CD4-positive, alpha-beta T cell treated with Interleukin-10 for 1 hour (primary cell): ENCODE data around the gene CRTC3.
"Not testable (repeated sequence)": the region's sequence is repeated elsewhere in the genome, so short reads cannot be mapped to it uniquely, and the experiment has no call there.

Experiments used
- DNase-seq: peaks from one replicate; pipeline ENCODE4 v3.0.0-alpha.2; 2020

CRTC3 gene

GRCh38 chr15:90529371-90530249, at the start of gene CRTC3:
Gene CRTC3, plus strand, starts transcription at chr15:90529923. Its CDS starts 149 bp downstream, at chr15:90530072.
- DNase-seq, result peak; percentile 68

GRCh38 chr15:90481023-90481422, 48.7 kb upstream of the CRTC3 start:
- peak; percentile 44 for DNase-seq

GRCh38 chr15:90482124-90483011, 47.4 kb upstream of the CRTC3 start:
- DNase-seq, result peak; percentile 57

- no peak for DNase-seq
Measured at GRCh38 chr15:90483012-90483307, 46.8 kb upstream of the CRTC3 start.

- no peak for DNase-seq
Measured at GRCh38 chr15:90483637-90484036, 46.1 kb upstream of the CRTC3 start.

- no peak for DNase-seq
Measured at GRCh38 chr15:90487186-90487585, 42.5 kb upstream of the CRTC3 start.

GRCh38 chr15:90489514-90489913, 40.2 kb upstream of the CRTC3 start:
- no peak for DNase-seq

GRCh38 chr15:90489944-90490343, 39.8 kb upstream of the CRTC3 start:
- no peak for DNase-seq

- peak; percentile 8 for DNase-seq
Measured at GRCh38 chr15:90493647-90494046, 36.1 kb upstream of the CRTC3 start.

GRCh38 chr15:90495067-90495466, 34.7 kb upstream of the CRTC3 start:
- DNase-seq, result no peak

GRCh38 chr15:90496791-90497190, 32.9 kb upstream of the CRTC3 start:
- DNase-seq, result no peak

- no peak for DNase-seq
Measured at GRCh38 chr15:90497376-90497775, 32.3 kb upstream of the CRTC3 start.

- no peak for DNase-seq
Measured at GRCh38 chr15:90497912-90498311, 31.8 kb upstream of the CRTC3 start.

GRCh38 chr15:90500171-90500570, 29.6 kb upstream of the CRTC3 start:
- no peak for DNase-seq

GRCh38 chr15:90501898-90502297, 27.8 kb upstream of the CRTC3 start:
- no peak for DNase-seq

- DNase-seq, result not testable (repeated sequence)
Measured at GRCh38 chr15:90510781-90511180, 18.9 kb upstream of the CRTC3 start.

GRCh38 chr15:90511211-90511618, 18.5 kb upstream of the CRTC3 start:
- DNase-seq, result peak; percentile 13

GRCh38 chr15:90512276-90512675, 17.4 kb upstream of the CRTC3 start:
- DNase-seq, result no peak

GRCh38 chr15:90512981-90513380, 16.7 kb upstream of the CRTC3 start:
- DNase-seq, result no peak

GRCh38 chr15:90513448-90513847, 16.3 kb upstream of the CRTC3 start:
- DNase-seq, result no peak

GRCh38 chr15:90513893-90514292, 15.8 kb upstream of the CRTC3 start:
- DNase-seq, result not testable (repeated sequence)

- DNase-seq, result no peak
Measured at GRCh38 chr15:90519688-90520087, 10.0 kb upstream of the CRTC3 start.

- no peak for DNase-seq
Measured at GRCh38 chr15:90520365-90520764, 9.4 kb upstream of the CRTC3 start.

GRCh38 chr15:90523373-90523772, 6.3 kb upstream of the CRTC3 start:
- no peak for DNase-seq
